ENCODE results near the gene INSR. TPM values are rescaled to one million over a fixed set of nuclear protein-coding genes. Genes with fewer than 3 reads are reported as not detected.
A peak's percentile ranks its signal among the peaks of the same experiment; 100 is the strongest.

Gene INSR
- total and polyA plus RNA-seq, 5 donors from 2014 or later = 0.02 to 0.44 (median 0.10) TPM; not detected in 2

- H3K4me3 ChIP-seq (ENCODE audit: low read depth, low read length) = no peak overlapping the region
- H3K9me3 Mint-ChIP-seq = no peaks in the 10 kb centered on the region
- no peak overlapping the region for H3K27ac Mint-ChIP-seq
- H3K4me3 Mint-ChIP-seq = no peak overlapping the region
- no peaks in the 10 kb centered on the region for H3K4me1 Mint-ChIP-seq
- H3K27me3 Mint-ChIP-seq = peaks cover 6% of the 10 kb centered on the region
- DNase-seq = no peak
- no peaks in the 10 kb centered on the region for H3K27me3 ChIP-seq (ENCODE audit: control insufficient read depth, insufficient read depth, low read length)
- no peaks in the 10 kb centered on the region for H3K4me1 ChIP-seq (ENCODE audit: control insufficient read depth, insufficient read depth, low read length, poor library complexity, severe bottlenecking)
- H3K9me3 ChIP-seq (ENCODE audit: control insufficient read depth in 2 of 2, low read length in 2 of 2) = no peaks in the 10 kb centered on the region
- H3K36me3 ChIP-seq (ENCODE audit: control insufficient read depth, insufficient read depth, low read length) = no peaks in the 10 kb centered on the region
- no peak for ATAC-seq (ENCODE audit: low read depth in 2 of 2)
- no peaks in the 10 kb centered on the region for H3K36me3 Mint-ChIP-seq
- H3K27ac ChIP-seq (ENCODE audit: insufficient read depth, low read length, poor library complexity, severe bottlenecking) = no peak overlapping the region
Observed at GRCh38 chr19:7252364-7252763, 41.9 kb downstream of the INSR start.

DNA sequence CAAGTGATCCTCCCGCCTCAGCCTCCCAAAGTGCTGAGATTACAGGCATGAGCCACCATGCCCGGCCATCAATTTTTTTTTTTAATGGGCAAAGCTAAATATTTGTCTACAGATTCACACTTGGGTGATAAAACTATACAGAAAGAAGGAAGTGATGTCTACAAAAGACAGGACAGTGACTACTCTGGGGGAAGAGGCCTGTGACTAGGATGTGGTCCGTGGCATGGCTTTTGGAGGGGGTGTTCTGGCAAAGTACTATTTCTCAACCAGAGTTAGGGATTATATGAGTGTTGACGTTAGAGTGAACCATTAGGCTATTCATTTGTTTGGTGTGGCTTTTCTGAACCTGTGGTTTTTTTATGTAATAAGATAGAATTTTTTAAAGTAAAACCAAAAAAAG lies 42.7 kb downstream of the INSR start:
- Histone ChIP-seq H3K27me3 (ENCODE audit: control insufficient read depth, insufficient read depth, low read length) (no peaks in the 10 kb centered on the region), H3K27ac (ENCODE audit: insufficient read depth, low read length, poor library complexity, severe bottlenecking) (no peak overlapping the region), H3K4me1 (ENCODE audit: control insufficient read depth, insufficient read depth, low read length, poor library complexity, severe bottlenecking) (no peaks in the 10 kb centered on the region), H3K9me3 (ENCODE audit: control insufficient read depth in 2 of 2, low read length in 2 of 2) (no peaks in the 10 kb centered on the region), H3K36me3 (ENCODE audit: control insufficient read depth, insufficient read depth, low read length) (no peaks in the 10 kb centered on the region), H3K4me3 (ENCODE audit: low read depth, low read length) (no peak overlapping the region)
- no peak overlapping the region for H3K27ac Mint-ChIP-seq
- no peak for ATAC-seq (ENCODE audit: low read depth in 2 of 2)
- H3K4me1 Mint-ChIP-seq = no peaks in the 10 kb centered on the region
- peaks cover 0 to 3% (median 0%) of the 10 kb centered on the region in 7 donors for H3K9me3 Mint-ChIP-seq
- H3K4me3 Mint-ChIP-seq = no peak overlapping the region
- H3K36me3 Mint-ChIP-seq = no peaks in the 10 kb centered on the region
- H3K27me3 Mint-ChIP-seq = peaks cover 6% of the 10 kb centered on the region
- DNase-seq = no peak

DNA sequence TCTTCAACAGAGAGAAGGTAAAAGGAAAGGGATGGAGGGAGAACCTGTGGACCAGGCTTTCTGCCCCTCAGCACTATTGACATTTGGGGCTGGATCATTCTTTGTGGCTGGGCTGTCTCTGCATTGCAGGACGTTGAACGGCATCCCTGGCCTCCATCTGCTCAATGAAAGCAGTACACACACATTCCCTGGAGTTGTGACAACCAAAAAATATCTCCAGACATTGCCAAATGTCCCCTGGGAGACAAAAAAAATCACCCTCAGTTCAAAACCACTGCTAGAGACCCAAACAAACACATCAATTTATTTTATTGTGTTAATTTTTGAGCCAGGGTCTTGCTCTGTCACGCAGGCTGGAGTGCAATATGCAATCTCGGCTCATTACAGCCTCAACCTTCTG lies 43.3 kb downstream of the INSR start:
- no peaks in the 10 kb centered on the region for H3K4me1 Mint-ChIP-seq
- Histone ChIP-seq H3K27ac (ENCODE audit: insufficient read depth, low read length, poor library complexity, severe bottlenecking) (no peak overlapping the region), H3K4me1 (ENCODE audit: control insufficient read depth, insufficient read depth, low read length, poor library complexity, severe bottlenecking) (no peaks in the 10 kb centered on the region), H3K36me3 (ENCODE audit: control insufficient read depth, insufficient read depth, low read length) (no peaks in the 10 kb centered on the region), H3K9me3 (ENCODE audit: control insufficient read depth in 2 of 2, low read length in 2 of 2) (no peaks in the 10 kb centered on the region), H3K4me3 (ENCODE audit: low read depth, low read length) (no peak overlapping the region), H3K27me3 (ENCODE audit: control insufficient read depth, insufficient read depth, low read length) (no peaks in the 10 kb centered on the region)
- no peak overlapping the region for H3K27ac Mint-ChIP-seq
- no peak overlapping the region for H3K4me3 Mint-ChIP-seq
- peaks cover 4% of the 10 kb centered on the region for H3K36me3 Mint-ChIP-seq
- ATAC-seq (ENCODE audit: low read depth in 2 of 2) (no peak), DNase-seq (no peak)
- peaks cover 0 to 3% (median 0%) of the 10 kb centered on the region in 7 donors for H3K9me3 Mint-ChIP-seq
- peaks cover 6% of the 10 kb centered on the region for H3K27me3 Mint-ChIP-seq

GRCh38 chr19:7250057-7250596 lies 44.1 kb downstream of the INSR start:
- no peak for ATAC-seq (ENCODE audit: low read depth in 2 of 2)
- Histone ChIP-seq H3K36me3 (ENCODE audit: control insufficient read depth, insufficient read depth, low read length) (no peaks in the 10 kb centered on the region), H3K27ac (ENCODE audit: insufficient read depth, low read length, poor library complexity, severe bottlenecking) (no peak overlapping the region), H3K9me3 (ENCODE audit: control insufficient read depth in 2 of 2, low read length in 2 of 2) (no peaks in the 10 kb centered on the region), H3K4me3 (ENCODE audit: low read depth, low read length) (no peak overlapping the region), H3K27me3 (ENCODE audit: control insufficient read depth, insufficient read depth, low read length) (no peaks in the 10 kb centered on the region), H3K4me1 (ENCODE audit: control insufficient read depth, insufficient read depth, low read length, poor library complexity, severe bottlenecking) (no peaks in the 10 kb centered on the region)
- Mint-ChIP-seq H3K4me1 (no peaks in the 10 kb centered on the region), H3K9me3 (peaks cover 0 to 3% (median 0%) of the 10 kb centered on the region in 7 donors), H3K27me3 (peaks cover 2% of the 10 kb centered on the region), H3K36me3 (peaks cover 4% of the 10 kb centered on the region), H3K4me3 (no peak overlapping the region), H3K27ac (no peak overlapping the region)
- DNase-seq = no peak

DNA sequence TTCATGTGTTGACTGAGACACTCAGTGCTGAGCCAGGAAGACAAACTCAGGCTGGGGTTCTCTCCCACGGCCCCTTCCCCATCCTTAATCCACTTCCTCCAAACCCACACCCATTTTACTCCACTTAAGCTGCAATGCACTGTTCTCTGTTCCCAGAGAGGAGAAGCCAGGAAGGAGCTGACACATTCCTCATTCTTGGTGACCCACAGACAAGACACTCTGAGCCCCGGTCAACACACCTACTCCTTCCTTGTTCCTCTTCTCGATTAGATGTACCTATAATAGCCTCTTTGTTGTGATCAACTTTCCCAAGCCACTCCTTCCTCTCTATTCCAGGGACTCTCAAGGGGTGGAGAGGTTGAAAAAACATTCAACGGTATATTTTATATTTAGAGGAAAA lies 47.1 kb downstream of the INSR start:
- H3K4me3 Mint-ChIP-seq = no peak overlapping the region
- Histone ChIP-seq H3K27me3 (ENCODE audit: control insufficient read depth, insufficient read depth, low read length) (no peaks in the 10 kb centered on the region), H3K36me3 (ENCODE audit: control insufficient read depth, insufficient read depth, low read length) (no peaks in the 10 kb centered on the region), H3K4me3 (ENCODE audit: low read depth, low read length) (no peak overlapping the region), H3K27ac (ENCODE audit: insufficient read depth, low read length, poor library complexity, severe bottlenecking) (no peak overlapping the region), H3K4me1 (ENCODE audit: control insufficient read depth, insufficient read depth, low read length, poor library complexity, severe bottlenecking) (no peaks in the 10 kb centered on the region), H3K9me3 (ENCODE audit: control insufficient read depth in 2 of 2, low read length in 2 of 2) (no peaks in the 10 kb centered on the region)
- no peaks in the 10 kb centered on the region for H3K4me1 Mint-ChIP-seq
- DNase-seq (no peak), ATAC-seq (ENCODE audit: low read depth in 2 of 2) (no peak)
- no peaks in the 10 kb centered on the region for H3K27me3 Mint-ChIP-seq
- H3K27ac Mint-ChIP-seq = no peak overlapping the region
- H3K36me3 Mint-ChIP-seq = peaks cover 4% of the 10 kb centered on the region
- H3K9me3 Mint-ChIP-seq = peaks cover 0 to 3% (median 0%) of the 10 kb centered on the region in 7 donors

DNA sequence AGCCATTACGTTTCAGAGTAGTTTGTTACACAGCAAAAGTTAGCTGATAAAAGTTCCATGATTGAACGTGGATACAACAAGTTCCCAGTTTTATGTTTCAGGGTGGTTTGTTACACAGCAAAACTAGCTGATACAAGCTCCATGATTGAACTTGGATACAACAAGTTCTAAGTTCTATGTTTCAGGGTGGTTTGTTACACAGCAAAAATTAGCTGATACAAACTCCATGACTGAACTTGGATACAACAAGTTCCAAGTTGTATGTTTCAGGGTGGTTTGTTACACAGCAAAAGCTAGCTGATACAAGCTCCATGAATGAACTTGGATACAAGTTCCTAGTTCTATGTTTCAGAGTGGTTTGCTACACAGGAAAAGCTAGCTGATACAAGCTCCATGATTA lies 47.6 kb downstream of the INSR start:
- no peak overlapping the region for H3K27ac ChIP-seq (ENCODE audit: insufficient read depth, low read length, poor library complexity, severe bottlenecking)
- no peaks in the 10 kb centered on the region for H3K36me3 ChIP-seq (ENCODE audit: control insufficient read depth, insufficient read depth, low read length)
- ATAC-seq (ENCODE audit: low read depth in 2 of 2) = no peak
- H3K9me3 ChIP-seq (ENCODE audit: control insufficient read depth in 2 of 2, low read length in 2 of 2) = no peaks in the 10 kb centered on the region
- H3K4me1 Mint-ChIP-seq = no peaks in the 10 kb centered on the region
- H3K36me3 Mint-ChIP-seq = peaks cover 4% of the 10 kb centered on the region
- no peaks in the 10 kb centered on the region for H3K4me1 ChIP-seq (ENCODE audit: control insufficient read depth, insufficient read depth, low read length, poor library complexity, severe bottlenecking)
- no peak for DNase-seq
- H3K9me3 Mint-ChIP-seq = peaks cover 0 to 3% (median 0%) of the 10 kb centered on the region in 7 donors
- no peak overlapping the region for H3K27ac Mint-ChIP-seq
- H3K27me3 Mint-ChIP-seq = no peaks in the 10 kb centered on the region
- no peak overlapping the region for H3K4me3 Mint-ChIP-seq
- no peak overlapping the region for H3K4me3 ChIP-seq (ENCODE audit: low read depth, low read length)
- no peaks in the 10 kb centered on the region for H3K27me3 ChIP-seq (ENCODE audit: control insufficient read depth, insufficient read depth, low read length)

DNA sequence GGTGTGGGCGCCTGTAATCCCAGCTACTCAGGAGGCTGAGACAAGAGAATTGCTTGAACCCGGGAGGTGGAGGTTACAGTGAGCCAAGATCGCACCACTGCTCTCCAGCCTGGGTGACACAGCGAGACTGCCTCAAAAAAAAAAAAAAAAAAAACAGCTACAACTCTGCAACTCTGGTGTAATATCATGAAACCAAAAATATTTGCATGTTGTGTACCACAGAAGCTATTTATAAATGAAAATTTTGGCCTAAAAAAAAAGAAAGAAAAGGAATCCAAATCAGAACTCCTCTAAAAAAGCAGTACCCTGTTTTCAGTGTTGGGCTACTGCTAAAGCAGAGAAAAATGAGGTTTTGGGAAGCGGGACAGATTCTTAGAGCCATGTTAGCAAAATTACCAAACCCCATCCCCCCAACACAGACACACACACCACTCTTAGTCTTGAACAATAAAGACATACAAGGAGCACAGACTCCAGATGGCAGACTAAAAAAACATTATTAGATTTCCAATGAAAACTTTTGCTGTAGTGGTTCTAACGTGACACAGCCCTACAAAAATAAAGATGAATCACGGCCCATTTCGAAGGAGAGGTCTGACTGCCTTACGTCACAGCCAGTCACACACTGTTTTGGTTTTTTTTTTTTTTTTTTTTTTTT lies 51.5 kb downstream of the INSR start:
- H3K36me3 Mint-ChIP-seq = peaks cover 4% of the 10 kb centered on the region

GRCh38 chr19:7238051-7238450 lies 56.2 kb downstream of the INSR start:
- DNase-seq (no peak), ATAC-seq (ENCODE audit: low read depth in 2 of 2) (no peak)
- no peaks in the 10 kb centered on the region for H3K9me3 ChIP-seq (ENCODE audit: control insufficient read depth in 2 of 2, low read length in 2 of 2)
- H3K27me3 ChIP-seq (ENCODE audit: control insufficient read depth, insufficient read depth, low read length) = no peaks in the 10 kb centered on the region
- no peak overlapping the region for H3K27ac ChIP-seq (ENCODE audit: insufficient read depth, low read length, poor library complexity, severe bottlenecking)
- Mint-ChIP-seq H3K36me3 (no peaks in the 10 kb centered on the region), H3K4me3 (no peak overlapping the region), H3K27ac (no peak overlapping the region), H3K27me3 (no peaks in the 10 kb centered on the region), H3K4me1 (no peaks in the 10 kb centered on the region), H3K9me3 (peaks cover 0 to 7% (median 3%) of the 10 kb centered on the region in 7 donors)
- H3K36me3 ChIP-seq (ENCODE audit: control insufficient read depth, insufficient read depth, low read length) = no peaks in the 10 kb centered on the region
- H3K4me3 ChIP-seq (ENCODE audit: low read depth, low read length) = no peak overlapping the region
- H3K4me1 ChIP-seq (ENCODE audit: control insufficient read depth, insufficient read depth, low read length, poor library complexity, severe bottlenecking) = no peaks in the 10 kb centered on the region

More for the DNA sequence above, 51.5 kb downstream of the INSR start:
- ATAC-seq (ENCODE audit: low read depth in 2 of 2) (no peak), DNase-seq (no peak)
- no peaks in the 10 kb centered on the region for H3K4me1 ChIP-seq (ENCODE audit: control insufficient read depth, insufficient read depth, low read length, poor library complexity, severe bottlenecking)
- H3K27ac ChIP-seq (ENCODE audit: insufficient read depth, low read length, poor library complexity, severe bottlenecking) = no peak overlapping the region
- H3K27me3 Mint-ChIP-seq = no peaks in the 10 kb centered on the region
- H3K4me3 ChIP-seq (ENCODE audit: low read depth, low read length) = no peak overlapping the region
- no peaks in the 10 kb centered on the region for H3K27me3 ChIP-seq (ENCODE audit: control insufficient read depth, insufficient read depth, low read length)
- no peaks in the 10 kb centered on the region for H3K9me3 ChIP-seq (ENCODE audit: control insufficient read depth in 2 of 2, low read length in 2 of 2)
- H3K9me3 Mint-ChIP-seq = peaks cover 0 to 7% (median 4%) of the 10 kb centered on the region in 7 donors
- H3K36me3 ChIP-seq (ENCODE audit: control insufficient read depth, insufficient read depth, low read length) = no peaks in the 10 kb centered on the region
- H3K4me1 Mint-ChIP-seq = no peaks in the 10 kb centered on the region
- H3K4me3 Mint-ChIP-seq = no peak overlapping the region
- peak overlapping the region in 1 of 3 donors; percentile 57 for H3K27ac Mint-ChIP-seq
